HEK293 (cell line): ENCODE results near the gene DPM1.
A peak's percentile ranks its signal among the peaks of the same experiment; 100 is the strongest.

ENCODE experiments used
- CTCF ChIA-PET: fragments of 350-600 bp; formaldehyde crosslinking; extraction: SDS; loops from one replicate; lab custom pipeline; 2021; ENCODE audit warnings: antibody characterized with exemption; lab: Yijun Ruan, JAX
- POLR2A ChIA-PET: fragments of 300-600 bp; formaldehyde crosslinking; extraction: SDS; loops from one replicate; lab custom pipeline; 2020; ENCODE audit warnings: antibody characterized with exemption, inconsistent platforms; lab: Yijun Ruan, JAX
- H3K27ac ChIP-seq: fragments of 200-500 bp; sonication (Bioruptor generic); 2 replicates; pipeline ENCODE4 v1.5.1; 2014; ENCODE audit warnings: low read depth, low read length, control low read depth, inconsistent platforms; ENCODE audit errors: extremely low read depth
- H3K36me3 ChIP-seq, 2 experiments: fragments of 200-500 bp in 1 of 2; sonication (Bioruptor generic) in 1 of 2; 1 replicate in 1 of 2; 2 replicates in 1 of 2; pipeline ENCODE4 v1.5.1; 2014 to 2017; ENCODE audit warnings: inconsistent platforms in 2 of 2, low read length in 2 of 2; ENCODE audit not compliant: control insufficient read depth in 2 of 2, insufficient read depth in 1 of 2
- H3K4me1 ChIP-seq: fragments of 200-500 bp; sonication (Bioruptor generic); 2 replicates; pipeline ENCODE4 v1.5.1; 2014; ENCODE audit warnings: mild to moderate bottlenecking, low read length, inconsistent platforms; ENCODE audit not compliant: control insufficient read depth, insufficient read depth
- H3K4me3 ChIP-seq: 2 replicates; pipeline ENCODE4 v1.5.1; 2011; ENCODE audit warnings: low read depth, mild to moderate bottlenecking, control low read depth, low read length, moderate library complexity
- H3K9me3 ChIP-seq: fragments of 200-500 bp; sonication (Bioruptor generic); 2 replicates; pipeline ENCODE4 v1.5.1; 2014; ENCODE audit warnings: low read depth, low read length, inconsistent platforms; ENCODE audit not compliant: control insufficient read depth, insufficient read depth
- EGR2 ChIP-seq: fragments of 450-650 bp; formaldehyde crosslinking; IDR thresholded peaks from 2 replicates; pipeline ENCODE4 v1.5.1; 2016; ENCODE audit warnings: low read depth, missing biosample characterization, missing genetic modification characterization
- GLI4 ChIP-seq: fragments of 450-650 bp; formaldehyde crosslinking; IDR thresholded peaks from 2 replicates; pipeline ENCODE4 v1.5.1; 2016; ENCODE audit warnings: missing biosample characterization, missing genetic modification characterization
- HOXC10 ChIP-seq: sonication (generic); formaldehyde crosslinking; IDR thresholded peaks from 2 replicates; pipeline ENCODE4 v1.8.1; 2023; ENCODE audit warnings: mild to moderate bottlenecking, missing genetic modification reagents
- IKZF3 ChIP-seq: fragments of 450-650 bp; IDR thresholded peaks from 2 replicates; pipeline ENCODE4 v1.5.0; 2018; ENCODE audit warnings: missing biosample characterization, mild to moderate bottlenecking, missing genetic modification characterization, moderate library complexity
- KLF1 ChIP-seq: fragments of 450-650 bp; formaldehyde crosslinking; IDR thresholded peaks from 2 replicates; pipeline ENCODE4 v1.5.1; 2016; ENCODE audit warnings: missing biosample characterization, missing genetic modification characterization
- REPIN1 ChIP-seq: fragments of 450-650 bp; formaldehyde crosslinking; IDR thresholded peaks from 2 replicates; pipeline ENCODE4 v1.5.1; 2017; ENCODE audit warnings: missing biosample characterization, missing genetic modification characterization, low read depth
- ZBTB1 ChIP-seq: fragments of 450-650 bp; formaldehyde crosslinking; IDR thresholded peaks from 2 replicates; pipeline ENCODE4 v1.5.1; 2016; ENCODE audit warnings: missing biosample characterization, missing genetic modification characterization
- ZFP37 ChIP-seq: fragments of 450-650 bp; formaldehyde crosslinking; IDR thresholded peaks from 2 replicates; pipeline ENCODE4 v1.5.1; 2016; ENCODE audit warnings: missing biosample characterization, missing genetic modification characterization
- ZNF169 ChIP-seq: fragments of 450-650 bp; formaldehyde crosslinking; IDR thresholded peaks from 2 replicates; pipeline ENCODE4 v1.5.1; 2016; ENCODE audit warnings: missing biosample characterization, missing genetic modification characterization
- ZNF175 ChIP-seq: fragments of 450-650 bp; formaldehyde crosslinking; IDR thresholded peaks from 2 replicates; pipeline ENCODE4 v1.5.1; 2016; ENCODE audit warnings: missing biosample characterization, missing genetic modification characterization
- ZNF24 ChIP-seq: fragments of 450-650 bp; formaldehyde crosslinking; IDR thresholded peaks from 2 replicates; pipeline ENCODE4 v1.5.1; 2016; ENCODE audit warnings: missing biosample characterization, missing genetic modification characterization
- ZNF311 ChIP-seq: fragments of 450-650 bp; formaldehyde crosslinking; IDR thresholded peaks from 2 replicates; pipeline ENCODE4 v1.5.1; 2017; ENCODE audit warnings: missing biosample characterization, missing genetic modification characterization, borderline replicate concordance
- ZNF404 ChIP-seq: fragments of 450-650 bp; formaldehyde crosslinking; IDR thresholded peaks from 2 replicates; pipeline ENCODE4 v1.5.1; 2017; ENCODE audit warnings: missing biosample characterization, missing genetic modification characterization
- ZNF561 ChIP-seq: fragments of 450-650 bp; IDR thresholded peaks from 2 replicates; pipeline ENCODE4 v1.5.1; 2018; ENCODE audit warnings: missing biosample characterization, missing genetic modification characterization, borderline replicate concordance
- ZNF664 ChIP-seq: fragments of 450-650 bp; formaldehyde crosslinking; IDR thresholded peaks from 2 replicates; pipeline ENCODE4 v1.5.1; 2016; ENCODE audit warnings: missing biosample characterization, missing genetic modification characterization
- ZNF76 ChIP-seq: fragments of 450-650 bp; formaldehyde crosslinking; IDR thresholded peaks from 2 replicates; pipeline ENCODE4; 2016; ENCODE audit warnings: low read depth, missing biosample characterization, missing genetic modification characterization, borderline replicate concordance
- ZNF768 ChIP-seq: fragments of 450-650 bp; formaldehyde crosslinking; IDR thresholded peaks from 2 replicates; pipeline ENCODE4 v1.5.1; 2018; ENCODE audit warnings: missing biosample characterization, mild to moderate bottlenecking, missing genetic modification characterization
- ZNF843 ChIP-seq: fragments of 450-650 bp; formaldehyde crosslinking; IDR thresholded peaks from 2 replicates; pipeline ENCODE4 v1.5.1; 2016; ENCODE audit warnings: missing biosample characterization, missing genetic modification characterization
- TF ChIP-seq, protein P1 (sequence below): IDR thresholded peaks from 2 replicates; pipeline ENCODE4 v1.6.1; 2011; ENCODE audit warnings: mild to moderate bottlenecking, low read depth, low read length, borderline replicate concordance
- TF ChIP-seq, protein P2 (sequence below): fragments of 450-650 bp; formaldehyde crosslinking; IDR thresholded peaks from 2 replicates; pipeline ENCODE4 v1.5.1; 2016; ENCODE audit warnings: missing biosample characterization, missing genetic modification characterization
- TF ChIP-seq, protein P3 (sequence below): fragments of 450-650 bp; formaldehyde crosslinking; IDR thresholded peaks from 2 replicates; pipeline ENCODE4 v1.5.1; 2016; ENCODE audit warnings: missing biosample characterization, missing genetic modification characterization, low read depth

Gene DPM1

DNA sequence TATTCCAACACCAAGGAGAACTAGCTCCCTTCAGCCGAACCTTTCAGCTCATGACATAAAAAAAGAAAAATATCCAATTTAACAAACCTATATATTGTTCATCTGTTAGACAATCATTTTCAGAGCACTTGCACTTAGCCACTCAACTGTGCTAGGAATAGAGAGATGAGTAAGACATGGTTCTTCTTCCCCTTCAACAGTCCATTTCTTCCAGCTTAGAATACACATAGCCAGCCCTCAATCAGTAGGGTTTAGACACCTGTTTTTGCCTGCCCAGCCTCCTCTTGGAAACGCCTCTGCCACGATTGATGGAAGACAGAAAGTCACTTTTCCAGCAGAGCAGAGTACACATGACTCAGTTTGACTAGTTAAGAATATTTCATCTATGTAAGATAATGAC is 48.9 kb downstream of the DPM1 start:
- peaks cover 12% of the 10 kb centered on the region for H3K4me1 ChIP-seq
- H3K9me3 ChIP-seq, result no peaks in the 10 kb centered on the region
- H3K4me3 ChIP-seq, result no peak overlapping the region
- CTCF ChIA-PET, result interaction anchor here (0.7 to 2.1 kb wide), 2 partner anchors 18 to 20 kb away, joined by 3 to 9 read pairs; no protein-coding TSS in a partner anchor
- H3K27ac ChIP-seq, result no peak overlapping the region
- TF ChIP-seq ZNF175 (tag by site-specific recombination), result no peak
- no peak for TF ChIP-seq ZNF169 (tag by site-specific recombination)
- TF ChIP-seq, protein P1, sequence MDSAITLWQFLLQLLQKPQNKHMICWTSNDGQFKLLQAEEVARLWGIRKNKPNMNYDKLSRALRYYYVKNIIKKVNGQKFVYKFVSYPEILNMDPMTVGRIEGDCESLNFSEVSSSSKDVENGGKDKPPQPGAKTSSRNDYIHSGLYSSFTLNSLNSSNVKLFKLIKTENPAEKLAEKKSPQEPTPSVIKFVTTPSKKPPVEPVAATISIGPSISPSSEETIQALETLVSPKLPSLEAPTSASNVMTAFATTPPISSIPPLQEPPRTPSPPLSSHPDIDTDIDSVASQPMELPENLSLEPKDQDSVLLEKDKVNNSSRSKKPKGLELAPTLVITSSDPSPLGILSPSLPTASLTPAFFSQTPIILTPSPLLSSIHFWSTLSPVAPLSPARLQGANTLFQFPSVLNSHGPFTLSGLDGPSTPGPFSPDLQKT, result no peak
- TF ChIP-seq REPIN1, result no peak
- POLR2A ChIA-PET, result interaction anchor here (0.6 kb wide), 1 partner anchor 193 kb away, joined by 5 read pairs; no protein-coding TSS in a partner anchor
- peaks cover 11 to 49% of the 10 kb centered on the region in 2 experiments; a peak in 2 of 3 replicates for H3K36me3 ChIP-seq

DNA sequence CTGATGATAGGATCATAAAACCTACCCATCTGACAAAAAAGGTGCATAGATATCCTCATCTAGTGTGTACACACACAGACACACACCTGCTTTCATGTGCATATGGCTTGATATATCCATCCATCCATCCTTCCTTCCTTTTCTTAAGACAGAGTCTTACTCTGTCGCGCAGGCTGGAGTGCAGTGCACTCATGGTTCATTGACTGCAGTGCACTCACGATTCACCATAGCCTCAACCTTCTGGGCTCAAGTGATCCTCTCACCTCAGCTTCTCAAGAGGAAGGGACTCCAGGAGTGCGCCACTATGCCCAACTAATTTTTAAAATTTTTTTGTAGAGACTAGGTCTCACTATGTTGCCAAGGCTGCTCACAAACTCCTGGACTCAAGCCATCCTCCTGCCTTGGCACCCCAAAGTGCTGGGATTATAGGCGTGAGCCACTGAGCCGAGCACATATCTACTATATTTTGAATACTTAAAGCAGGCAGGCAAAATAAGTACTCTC is 54.2 kb downstream of the DPM1 start:
- CTCF ChIA-PET, result interaction anchor here (0.6 kb wide), 1 partner anchor 112 kb away, joined by 3 read pairs; no protein-coding TSS in a partner anchor
- POLR2A ChIA-PET, result no interaction called here
- TF ChIP-seq ZNF76 (tag by site-specific recombination) (no peak), GLI4 (no peak), KLF1 (tag by site-specific recombination) (no peak), ZNF664 (tag by site-specific recombination) (no peak), ZNF768 (no peak), HOXC10 (CRISPR knock-in tag) (no peak), IKZF3 (tag by site-specific recombination) (no peak), ZNF311 (tag by site-specific recombination) (no peak)
- Histone ChIP-seq H3K4me3 (no peak overlapping the region), H3K9me3 (no peaks in the 10 kb centered on the region), H3K4me1 (no peaks in the 10 kb centered on the region; the same call in 1 of the 2 replicates), H3K36me3 (peaks cover 16 to 64% of the 10 kb centered on the region in 2 experiments), H3K27ac (no peak overlapping the region)

DNA sequence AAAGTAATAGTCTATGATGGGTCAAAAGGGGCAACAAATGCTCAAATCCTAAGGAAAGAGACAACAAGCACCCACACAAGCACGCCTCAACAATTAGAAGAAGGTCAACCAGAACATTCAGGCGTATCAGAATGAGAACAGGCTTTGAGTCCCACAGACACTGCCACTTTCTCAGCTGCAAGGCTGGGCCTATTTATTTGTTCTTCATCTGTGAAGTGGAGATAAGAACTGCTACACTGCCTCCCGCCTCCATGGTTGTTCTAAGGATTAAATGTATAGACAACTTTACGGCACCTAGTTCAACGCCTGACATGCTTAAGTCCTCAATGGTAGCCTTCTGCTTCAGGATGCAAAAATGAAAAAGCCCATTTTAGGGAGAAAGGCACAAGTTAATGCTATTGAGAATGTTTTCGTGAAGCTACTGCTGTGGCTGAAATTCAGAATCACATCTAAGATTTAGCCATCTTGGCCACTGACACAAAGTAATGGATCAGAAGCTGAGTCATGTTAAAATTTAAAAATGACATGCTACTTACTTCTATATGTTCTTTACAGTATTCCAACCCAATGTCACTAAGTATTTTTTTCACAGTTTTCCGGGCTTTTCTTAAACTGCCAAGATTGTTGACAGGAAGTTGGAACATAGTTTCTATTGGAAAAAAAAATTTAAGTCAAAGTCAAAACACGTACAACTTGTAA is 54.8 kb downstream of the DPM1 start:
- ChIA-PET POLR2A (no interaction called here), CTCF (interaction anchor here (0.6 to 1.4 kb wide), 3 partner anchors 12 to 112 kb away, joined by 3 to 5 read pairs (median 3); no protein-coding TSS in a partner anchor)

DNA sequence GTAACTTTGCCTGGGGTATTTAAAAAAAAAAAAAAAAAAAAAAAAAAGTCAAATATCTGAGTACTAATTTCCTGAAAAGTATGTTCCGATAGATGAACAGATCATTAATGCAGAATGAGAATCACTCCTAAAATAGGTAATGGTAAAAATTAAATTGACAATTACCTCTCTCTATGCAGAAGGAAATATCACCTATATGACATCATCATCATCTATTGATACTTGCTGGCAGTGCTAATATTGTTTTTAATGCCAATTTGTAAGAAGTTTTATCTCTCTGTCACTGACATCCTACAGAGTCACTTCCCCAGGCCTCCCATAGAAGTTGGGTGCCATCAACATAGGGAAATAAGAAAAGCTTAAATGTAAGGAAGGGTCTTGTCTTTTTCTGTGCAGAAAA is 57.0 kb downstream of the DPM1 start:
- ChIA-PET POLR2A (no interaction called here), CTCF (interaction anchor here (1.0 to 1.5 kb wide), 2 partner anchors 106 to 275 kb away, joined by 3 to 5 read pairs; partner anchors contain the start of gene BCAS4)

More for the DNA sequence above, 54.8 kb downstream of the DPM1 start:
- Histone ChIP-seq H3K4me3 (no peak overlapping the region), H3K36me3 (peaks cover 19 to 71% of the 10 kb centered on the region in 2 experiments), H3K4me1 (no peaks in the 10 kb centered on the region; the same call in 1 of the 2 replicates), H3K27ac (no peak overlapping the region), H3K9me3 (no peaks in the 10 kb centered on the region)
- TF ChIP-seq EGR2 (tag by site-specific recombination) (0 out of 2 replicates have a peak, but pooled peaks have one; percentile 15), ZFP37 (tag by site-specific recombination) (no peak), ZNF404 (tag by site-specific recombination) (no peak), ZBTB1 (tag by site-specific recombination) (no peak), ZNF843 (no peak), ZNF24 (no peak)
- TF ChIP-seq, protein P2, sequence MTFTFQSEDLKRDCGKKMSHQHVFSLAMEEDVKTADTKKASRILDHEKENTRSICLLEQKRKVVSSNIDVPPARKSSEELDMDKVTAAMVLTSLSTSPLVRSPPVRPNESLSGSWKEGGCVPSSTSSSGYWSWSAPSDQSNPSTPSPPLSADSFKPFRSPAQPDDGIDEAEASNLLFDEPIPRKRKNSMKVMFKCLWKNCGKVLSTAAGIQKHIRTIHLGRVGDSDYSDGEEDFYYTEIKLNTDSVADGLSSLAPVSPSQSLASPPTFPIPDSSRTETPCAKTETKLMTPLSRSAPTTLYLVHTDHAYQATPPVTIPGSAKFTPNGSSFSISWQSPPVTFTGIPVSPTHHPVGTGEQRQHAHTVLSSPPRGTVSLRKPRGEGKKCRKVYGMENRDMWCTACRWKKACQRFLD, result no peak

More for the DNA sequence above, 57.0 kb downstream of the DPM1 start:
- no peak overlapping the region for H3K4me3 ChIP-seq
- no peaks in the 10 kb centered on the region for H3K9me3 ChIP-seq
- TF ChIP-seq ZNF561 (tag by site-specific recombination), result no peak
- TF ChIP-seq, protein P3, sequence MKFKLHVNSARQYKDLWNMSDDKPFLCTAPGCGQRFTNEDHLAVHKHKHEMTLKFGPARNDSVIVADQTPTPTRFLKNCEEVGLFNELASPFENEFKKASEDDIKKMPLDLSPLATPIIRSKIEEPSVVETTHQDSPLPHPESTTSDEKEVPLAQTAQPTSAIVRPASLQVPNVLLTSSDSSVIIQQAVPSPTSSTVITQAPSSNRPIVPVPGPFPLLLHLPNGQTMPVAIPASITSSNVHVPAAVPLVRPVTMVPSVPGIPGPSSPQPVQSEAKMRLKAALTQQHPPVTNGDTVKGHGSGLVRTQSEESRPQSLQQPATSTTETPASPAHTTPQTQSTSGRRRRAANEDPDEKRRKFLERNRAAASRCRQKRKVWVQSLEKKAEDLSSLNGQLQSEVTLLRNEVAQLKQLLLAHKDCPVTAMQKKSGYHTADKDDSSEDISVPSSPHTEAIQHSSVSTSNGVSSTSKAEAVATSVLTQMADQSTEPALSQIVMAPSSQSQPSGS (tag by site-specific recombination), result peak; percentile 58
- no peaks in the 10 kb centered on the region; the same call in 1 of the 2 replicates for H3K4me1 ChIP-seq
- peaks cover 16 to 77% of the 10 kb centered on the region in 2 experiments for H3K36me3 ChIP-seq
- no peak overlapping the region for H3K27ac ChIP-seq
